Esophagus muscularis mucosa (tissue), 3 donors: ENCODE results near the gene COL8A2.

Source experiments
- POLR2AphosphoS5 ChIP-seq, 2 donors: sonication (generic); formaldehyde crosslinking; IDR thresholded peaks; one replicate each; pipeline ENCODE4 v1.6.1; 2017; ENCODE audit warnings: antibody characterized with exemption in 2 of 2
- TF ChIP-seq, protein P1 (sequence below), 3 experiments: fragments of 200-600 bp in 2 of 3; fragments of 450-650 bp in 1 of 3; sonication (generic) in 2 of 3; IDR thresholded peaks; one replicate each; pipeline ENCODE4 v1.5.1; 2017 to 2019; ENCODE audit warnings: antibody characterized with exemption in 3 of 3, mild to moderate bottlenecking in 2 of 3, moderate library complexity in 1 of 3

DNA sequence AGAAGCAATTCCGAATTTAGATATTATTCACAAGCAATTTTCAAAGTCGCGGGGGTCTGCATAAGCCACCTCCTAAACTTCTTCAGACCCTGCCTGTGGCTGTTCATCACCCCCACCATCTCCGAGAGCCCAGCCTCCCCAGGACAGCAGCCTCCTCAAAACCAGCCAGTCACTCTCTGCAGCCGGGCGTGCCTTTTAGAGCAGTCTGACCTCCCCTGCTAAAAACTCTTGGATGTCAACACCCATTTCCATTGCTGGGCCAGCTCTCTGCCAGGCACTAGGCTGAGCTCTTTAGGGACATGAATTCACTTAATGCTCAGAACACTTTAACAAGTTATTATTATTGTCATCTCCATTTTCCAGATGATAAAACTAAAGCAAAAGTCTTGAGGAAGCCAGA lies 24.6 kb downstream of the COL8A2 start:
- TF ChIP-seq, protein P1, sequence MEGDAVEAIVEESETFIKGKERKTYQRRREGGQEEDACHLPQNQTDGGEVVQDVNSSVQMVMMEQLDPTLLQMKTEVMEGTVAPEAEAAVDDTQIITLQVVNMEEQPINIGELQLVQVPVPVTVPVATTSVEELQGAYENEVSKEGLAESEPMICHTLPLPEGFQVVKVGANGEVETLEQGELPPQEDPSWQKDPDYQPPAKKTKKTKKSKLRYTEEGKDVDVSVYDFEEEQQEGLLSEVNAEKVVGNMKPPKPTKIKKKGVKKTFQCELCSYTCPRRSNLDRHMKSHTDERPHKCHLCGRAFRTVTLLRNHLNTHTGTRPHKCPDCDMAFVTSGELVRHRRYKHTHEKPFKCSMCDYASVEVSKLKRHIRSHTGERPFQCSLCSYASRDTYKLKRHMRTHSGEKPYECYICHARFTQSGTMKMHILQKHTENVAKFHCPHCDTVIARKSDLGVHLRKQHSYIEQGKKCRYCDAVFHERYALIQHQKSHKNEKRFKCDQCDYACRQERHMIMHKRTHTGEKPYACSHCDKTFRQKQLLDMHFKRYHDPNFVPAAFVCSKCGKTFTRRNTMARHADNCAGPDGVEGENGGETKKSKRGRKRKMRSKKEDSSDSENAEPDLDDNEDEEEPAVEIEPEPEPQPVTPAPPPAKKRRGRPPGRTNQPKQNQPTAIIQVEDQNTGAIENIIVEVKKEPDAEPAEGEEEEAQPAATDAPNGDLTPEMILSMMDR (IDR thresholded peaks at IDR 0.05), result no peak
- no peak for TF ChIP-seq POLR2AphosphoS5 (IDR thresholded peaks at IDR 0.05)
